Activated CD8-positive, alpha-beta T cell treated with anti-CD3 and anti-CD28 coated beads, Interleukin-2, amount 10 ng/mL, durations not matched to agents 7 days and 5 days (primary cell): Measurements from ENCODE around the gene COA6. TPM values are rescaled to one million over a fixed set of nuclear protein-coding genes. Genes with fewer than 3 reads are reported as not detected.
"Not testable (repeated sequence)": the region's sequence is repeated elsewhere in the genome, so short reads cannot be mapped to it uniquely, and the experiment has no call there.

ENCODE experiments used
- ATAC-seq: fragments of 150-1000 bp; cut with Tn5 transposase; one replicate; pipeline ENCODE4 v1.10.0; 2021; ENCODE audit warnings: moderate library complexity
- CTCF ChIA-PET: fragments of 350-600 bp; sonication (Branson Sonifier 250); formaldehyde crosslinking; loops from one replicate; lab custom pipeline; 2021; ENCODE audit warnings: antibody characterized with exemption; lab: Charles Lee
- POLR2A ChIA-PET: fragments of 350-600 bp; sonication (Branson Sonifier 250); formaldehyde crosslinking; loops from one replicate; lab custom pipeline; 2021; ENCODE audit warnings: antibody characterized with exemption; lab: Charles Lee
- DNase-seq: peaks from one replicate; pipeline ENCODE4 v3.0.0-alpha.2; 2020
- H3K27ac Mint-ChIP-seq: one replicate; pipeline ENCODE4 v1.8.0; 2021; ENCODE audit warnings: mild to moderate bottlenecking, mixed read lengths
- H3K27me3 Mint-ChIP-seq: one replicate; pipeline ENCODE4 v1.8.0; 2021; ENCODE audit warnings: low read depth, mixed read lengths
- H3K36me3 Mint-ChIP-seq: one replicate; pipeline ENCODE4 v1.8.0; 2021; ENCODE audit warnings: low read depth, mixed read lengths
- H3K4me1 Mint-ChIP-seq: one replicate; pipeline ENCODE4 v1.8.0; 2021; ENCODE audit warnings: low read depth, mixed read lengths
- H3K4me3 Mint-ChIP-seq: one replicate; pipeline ENCODE4 v1.8.0; 2021; ENCODE audit warnings: mild to moderate bottlenecking, mixed read lengths
- H3K9me3 Mint-ChIP-seq: one replicate; pipeline ENCODE4 v1.8.0; 2022; ENCODE audit warnings: mixed read lengths; ENCODE audit not compliant: insufficient read depth
- total RNA-seq, 2 experiments: library from RNA; stranded (reverse); gene quantifications; one replicate each; pipeline ENCODE4 v1.2.3, GENCODE V29; 2021

The COA6 gene
- total RNA-seq, 2 experiments from 2014 or later = 39.2 to 40.0 TPM

- ChIA-PET CTCF (no interaction called here), POLR2A (no interaction called here)
These were observed 30.5 kb upstream of the COA6 start for GRCh38 chr1:234342774-234343173.

GRCh38 chr1:234345237-234345636 is 28.0 kb upstream of the COA6 start:
- ATAC-seq (no peak), DNase-seq (no peak)
- Mint-ChIP-seq H3K4me3 (no peak overlapping the region), H3K36me3 (no peaks in the 10 kb centered on the region), H3K27me3 (peaks cover 13% of the 10 kb centered on the region), H3K4me1 (no peaks in the 10 kb centered on the region), H3K27ac (no peak overlapping the region), H3K9me3 (no peaks in the 10 kb centered on the region)
- CTCF ChIA-PET = interaction anchor here (0.9 to 1.4 kb wide), 3 partner anchors 17 to 35 kb away, joined by 3 to 5 read pairs (median 3); no protein-coding TSS in a partner anchor
- POLR2A ChIA-PET = no interaction called here

More at GRCh38 chr1:234342774-234343173, 30.5 kb upstream of the COA6 start:
- H3K27me3 Mint-ChIP-seq = peaks cover 7% of the 10 kb centered on the region
- no peaks in the 10 kb centered on the region for H3K36me3 Mint-ChIP-seq
- no peak overlapping the region for H3K4me3 Mint-ChIP-seq
- peaks cover 8% of the 10 kb centered on the region for H3K9me3 Mint-ChIP-seq
- no peak for ATAC-seq
- DNase-seq = no peak
- no peaks in the 10 kb centered on the region for H3K4me1 Mint-ChIP-seq
- H3K27ac Mint-ChIP-seq = no peak overlapping the region

- Mint-ChIP-seq H3K27ac (no peak overlapping the region), H3K4me1 (no peaks in the 10 kb centered on the region), H3K27me3 (peaks cover 18% of the 10 kb centered on the region), H3K9me3 (no peaks in the 10 kb centered on the region), H3K4me3 (no peak overlapping the region), H3K36me3 (no peaks in the 10 kb centered on the region)
- DNase-seq (no peak), ATAC-seq (no peak)
- CTCF ChIA-PET = interaction anchor here (1.5 kb wide), 1 partner anchor 234 kb away, joined by 4 read pairs; no protein-coding TSS in a partner anchor
- POLR2A ChIA-PET = no interaction called here
These were observed 24.3 kb upstream of the COA6 start for GRCh38 chr1:234348964-234349363.

- Mint-ChIP-seq H3K9me3 (no peaks in the 10 kb centered on the region), H3K27me3 (peaks cover 20% of the 10 kb centered on the region), H3K4me1 (peaks cover 12% of the 10 kb centered on the region), H3K27ac (no peak overlapping the region), H3K4me3 (peak overlapping the region; percentile 79), H3K36me3 (peaks cover 10% of the 10 kb centered on the region)
- CTCF ChIA-PET = interaction anchor here (1.5 to 3.7 kb wide), 2 partner anchors 17 to 33 kb away, joined by 5 to 17 read pairs; partner anchors contain the start of gene COA6
- DNase-seq (no peak), ATAC-seq (no peak)
- POLR2A ChIA-PET = interaction anchor here (3.7 kb wide), 1 partner anchor 17 kb away, joined by 24 read pairs; the partner anchor contains the start of gene COA6
These were observed 17.3 kb upstream of the COA6 start for GRCh38 chr1:234355782-234356510.

- Mint-ChIP-seq H3K36me3 (peaks cover 10% of the 10 kb centered on the region), H3K4me1 (peaks cover 14% of the 10 kb centered on the region), H3K27ac (peak overlapping the region; percentile 83), H3K27me3 (peaks cover 18% of the 10 kb centered on the region), H3K4me3 (peak overlapping the region; percentile 79)
- DNase-seq = peak; percentile 71
- ChIA-PET CTCF (interaction anchor here (1.1 to 3.7 kb wide), 5 partner anchors 16 to 47 kb away, joined by 4 to 17 read pairs (median 5); partner anchors contain the start of gene COA6), POLR2A (interaction anchor here (3.7 kb wide), 1 partner anchor 16 kb away, joined by 24 read pairs; the partner anchor contains the start of gene COA6)
- ATAC-seq = peak; percentile 78
- H3K9me3 Mint-ChIP-seq = not testable (repeated sequence)
These were observed 16.5 kb upstream of the COA6 start for GRCh38 chr1:234356615-234357269.

GRCh38 chr1:234357831-234358230 is 15.4 kb upstream of the COA6 start:
- CTCF ChIA-PET = interaction anchor here (1.2 to 3.7 kb wide), 4 partner anchors 8 to 48 kb away, joined by 3 to 17 read pairs (median 4); partner anchors contain the start of gene COA6
- POLR2A ChIA-PET = interaction anchor here (3.7 kb wide), 1 partner anchor 15 kb away, joined by 24 read pairs; the partner anchor contains the start of gene COA6
- peaks cover 10% of the 10 kb centered on the region for H3K36me3 Mint-ChIP-seq
- peak overlapping the region; percentile 79 for H3K4me3 Mint-ChIP-seq
- peaks cover 14% of the 10 kb centered on the region for H3K4me1 Mint-ChIP-seq
- no peak overlapping the region for H3K27ac Mint-ChIP-seq
- DNase-seq (no peak), ATAC-seq (no peak)
- peaks cover 15% of the 10 kb centered on the region for H3K27me3 Mint-ChIP-seq
- H3K9me3 Mint-ChIP-seq = no peaks in the 10 kb centered on the region

- CTCF ChIA-PET = interaction anchor here (0.7 to 1.4 kb wide), 2 partner anchors 10 to 478 kb away, joined by 3 read pairs; no protein-coding TSS in a partner anchor
- ATAC-seq = no peak
These were observed 12.1 kb upstream of the COA6 start for GRCh38 chr1:234361102-234361603.

GRCh38 chr1:234362558-234362957 is 10.7 kb upstream of the COA6 start:
- DNase-seq (no peak), ATAC-seq (no peak)
- H3K27me3 Mint-ChIP-seq = peaks cover 3% of the 10 kb centered on the region
- H3K4me1 Mint-ChIP-seq = peaks cover 10% of the 10 kb centered on the region
- ChIA-PET POLR2A (interaction anchor here (2.3 kb wide), 1 partner anchor 11 kb away, joined by 12 read pairs; the partner anchor contains the start of gene COA6), CTCF (interaction anchor here (0.7 kb wide), 1 partner anchor 910 kb away, joined by 3 read pairs; no protein-coding TSS in a partner anchor)
- no peak overlapping the region for H3K4me3 Mint-ChIP-seq
- no peaks in the 10 kb centered on the region for H3K9me3 Mint-ChIP-seq
- H3K36me3 Mint-ChIP-seq = peaks cover 5% of the 10 kb centered on the region
- H3K27ac Mint-ChIP-seq = no peak overlapping the region

More at GRCh38 chr1:234361102-234361603, 12.1 kb upstream of the COA6 start:
- no peaks in the 10 kb centered on the region for H3K9me3 Mint-ChIP-seq
- peaks cover 3% of the 10 kb centered on the region for H3K27me3 Mint-ChIP-seq
- POLR2A ChIA-PET = interaction anchor here (1.0 kb wide), 1 partner anchor 12 kb away, joined by 3 read pairs; the partner anchor contains the start of gene COA6
- no peak overlapping the region for H3K4me3 Mint-ChIP-seq
- peaks cover 5% of the 10 kb centered on the region for H3K36me3 Mint-ChIP-seq
- peaks cover 12% of the 10 kb centered on the region for H3K4me1 Mint-ChIP-seq
- no peak overlapping the region for H3K27ac Mint-ChIP-seq
- DNase-seq = no peak

- CTCF ChIA-PET = interaction anchor here (1.6 kb wide), 1 partner anchor 42 kb away, joined by 4 read pairs; no protein-coding TSS in a partner anchor
- POLR2A ChIA-PET = no interaction called here
- ATAC-seq (no peak), DNase-seq (no peak)
- H3K27ac Mint-ChIP-seq = no peak overlapping the region
- H3K4me3 Mint-ChIP-seq = no peak overlapping the region
- no peaks in the 10 kb centered on the region for H3K36me3 Mint-ChIP-seq
- no peaks in the 10 kb centered on the region for H3K9me3 Mint-ChIP-seq
- no peaks in the 10 kb centered on the region for H3K27me3 Mint-ChIP-seq
- H3K4me1 Mint-ChIP-seq = peaks cover 11% of the 10 kb centered on the region
These were observed 4.8 kb upstream of the COA6 start for GRCh38 chr1:234368320-234369032.

GRCh38 chr1:234369033-234369430 is 4.2 kb upstream of the COA6 start:
- no peak overlapping the region for H3K27ac Mint-ChIP-seq
- H3K4me3 Mint-ChIP-seq = no peak overlapping the region
- peaks cover 12% of the 10 kb centered on the region for H3K4me1 Mint-ChIP-seq
- DNase-seq = no peak
- H3K9me3 Mint-ChIP-seq = no peaks in the 10 kb centered on the region
- no peak for ATAC-seq
- ChIA-PET CTCF (no interaction called here), POLR2A (no interaction called here)
- peaks cover 1% of the 10 kb centered on the region for H3K36me3 Mint-ChIP-seq
- H3K27me3 Mint-ChIP-seq = no peaks in the 10 kb centered on the region

GRCh38 chr1:234369784-234370183 is 3.5 kb upstream of the COA6 start:
- ChIA-PET CTCF (no interaction called here), POLR2A (no interaction called here)
- Mint-ChIP-seq H3K4me1 (peaks cover 20% of the 10 kb centered on the region), H3K27ac (no peak overlapping the region), H3K27me3 (no peaks in the 10 kb centered on the region), H3K36me3 (peaks cover 7% of the 10 kb centered on the region), H3K9me3 (no peaks in the 10 kb centered on the region), H3K4me3 (no peak overlapping the region)
- DNase-seq = no peak
- no peak for ATAC-seq
